SKM-1 treated with dmso at 0.1 percent for 144 hours (cell line): ENCODE measurements around the gene MEIS2.

Experiments
- DNase-seq: peaks from one replicate; lab custom pipeline; 2025; ENCODE audit not compliant: unreplicated experiment; lab: John Stamatoyannopoulos, UW

Gene MEIS2

DNA sequence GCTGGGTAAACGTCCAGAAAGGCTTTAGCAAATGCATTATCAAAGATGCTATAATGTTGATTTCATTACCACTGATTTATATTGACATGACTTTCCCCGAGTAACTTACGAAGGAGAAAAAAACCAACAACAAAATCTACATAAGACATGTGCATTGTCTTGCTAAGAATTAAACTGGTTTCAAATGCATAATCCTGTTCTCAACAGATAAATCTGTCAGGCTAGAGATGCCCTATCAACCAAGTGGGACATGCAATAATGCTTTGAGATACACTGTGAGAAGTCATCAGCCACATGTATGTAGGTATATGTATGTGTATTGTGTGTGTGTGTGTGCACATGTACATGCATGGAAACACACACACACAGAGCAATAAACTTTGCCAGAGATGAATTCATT lies 195.6 kb downstream of the MEIS2 start:
- no peak for DNase-seq

DNA sequence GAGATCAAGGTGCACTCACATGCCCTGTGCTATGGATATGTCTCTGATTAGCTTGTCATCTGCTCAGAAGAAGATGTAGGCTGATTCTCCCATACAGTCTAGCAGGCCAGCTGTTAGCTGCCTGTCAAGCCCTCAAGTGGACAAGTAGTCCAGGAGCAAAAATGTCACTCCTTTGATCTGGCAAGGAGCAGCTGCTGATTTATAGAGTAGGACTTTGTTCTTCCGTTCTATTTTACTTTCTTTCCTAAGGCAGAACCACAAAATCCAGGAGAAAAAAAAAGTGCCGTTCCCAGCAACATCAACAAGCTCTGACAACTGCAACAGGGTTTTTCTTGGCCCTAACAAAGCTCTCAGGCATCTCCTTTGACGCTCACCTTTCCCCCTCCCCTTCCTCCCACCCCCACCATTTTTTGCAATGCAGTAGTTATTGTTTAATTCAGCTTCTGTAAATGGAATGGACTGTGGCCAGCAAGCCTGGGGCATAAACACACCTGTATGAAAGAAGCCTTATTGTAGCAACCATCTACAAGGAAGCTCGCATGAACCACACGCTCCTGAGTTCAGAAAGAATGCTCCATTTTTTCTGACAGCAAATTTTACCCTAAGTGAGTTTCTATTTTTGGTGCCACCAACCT lies 196.3 kb downstream of the MEIS2 start:
- DNase-seq: no peak

DNA sequence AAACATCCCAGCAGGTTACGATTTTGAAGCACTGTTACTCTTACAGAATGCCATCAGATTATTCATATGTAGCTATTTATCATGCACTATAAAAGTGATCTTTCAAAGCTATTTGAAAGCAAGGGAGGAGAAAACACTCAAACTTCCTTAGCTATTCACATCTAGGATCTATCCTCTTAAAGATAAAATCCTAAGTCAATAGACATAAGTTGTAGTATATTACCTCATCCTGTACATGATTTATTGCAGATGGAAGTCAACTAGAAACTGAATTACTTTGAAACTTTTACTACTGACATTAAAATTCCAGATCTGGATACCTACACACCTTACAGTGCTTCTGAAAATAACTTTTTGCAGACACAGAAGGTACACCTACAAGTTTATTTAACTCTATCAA lies 197.2 kb downstream of the MEIS2 start:
- DNase-seq: no peak

DNA sequence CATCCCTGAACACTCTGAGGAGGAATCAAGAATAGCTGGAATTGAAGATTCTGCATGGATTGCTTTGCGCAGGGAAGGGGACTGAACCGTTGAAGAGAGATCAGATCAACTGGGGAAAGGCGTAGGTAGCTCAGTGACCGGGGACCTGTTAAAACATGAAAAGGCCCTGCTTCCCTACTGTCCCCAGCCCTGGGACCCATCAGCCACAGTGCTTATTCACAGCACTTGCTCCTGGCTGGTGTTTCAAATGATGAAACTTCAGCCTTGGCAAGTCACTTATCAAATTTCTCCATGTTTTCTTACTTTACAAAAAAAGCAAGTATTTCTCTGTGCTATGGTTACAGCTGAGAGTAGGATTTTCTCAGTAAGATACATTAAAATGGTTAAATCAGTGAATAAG lies 199.3 kb downstream of the MEIS2 start:
- no peak for DNase-seq

DNA sequence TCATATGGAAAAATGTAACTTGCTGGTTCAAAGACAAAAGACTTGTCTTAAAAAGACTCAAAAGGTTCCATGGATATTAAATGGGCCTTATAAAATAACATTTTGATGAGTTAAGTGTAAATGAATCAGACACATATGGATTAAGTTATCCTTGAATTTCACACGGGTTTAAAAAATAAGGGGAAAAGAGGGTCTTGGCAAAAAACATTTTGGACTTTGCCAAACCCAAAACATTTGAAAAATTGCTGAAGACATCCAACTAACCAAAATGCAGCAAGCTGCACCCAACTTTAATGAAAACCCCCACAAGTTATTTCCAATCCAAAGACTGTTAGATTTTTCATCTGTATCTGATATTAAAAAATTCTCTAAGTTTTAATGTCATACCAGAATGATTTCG lies 200.7 kb downstream of the MEIS2 start:
- no peak for DNase-seq

DNA sequence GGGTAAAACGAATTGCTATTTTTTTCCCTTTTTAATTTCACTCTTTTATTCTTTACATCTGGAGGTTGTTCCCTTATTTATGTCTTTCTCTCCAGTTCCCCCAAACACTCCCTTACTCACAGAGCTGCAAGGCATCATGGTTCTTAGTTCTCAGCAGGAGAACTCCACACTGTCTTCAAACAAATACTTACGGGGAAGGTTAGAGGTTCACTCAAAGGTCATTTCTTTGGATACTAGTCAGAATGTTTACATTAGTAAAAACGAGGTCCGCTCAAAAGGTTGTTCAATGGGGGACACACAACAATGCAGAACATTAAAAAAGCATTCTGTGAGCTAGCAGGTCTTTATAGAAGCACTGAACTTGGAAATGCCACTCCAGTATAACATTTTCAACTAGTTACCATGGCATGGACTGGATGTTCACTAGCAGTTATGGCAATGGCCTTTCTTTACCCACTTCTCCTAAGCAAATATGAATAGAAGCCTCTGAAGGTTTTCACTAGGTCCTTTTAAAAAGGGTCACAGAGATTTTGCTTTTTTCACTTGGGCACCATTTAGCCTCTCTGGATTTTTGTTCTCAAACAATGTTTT lies 201.7 kb downstream of the MEIS2 start:
- no peak for DNase-seq

DNA sequence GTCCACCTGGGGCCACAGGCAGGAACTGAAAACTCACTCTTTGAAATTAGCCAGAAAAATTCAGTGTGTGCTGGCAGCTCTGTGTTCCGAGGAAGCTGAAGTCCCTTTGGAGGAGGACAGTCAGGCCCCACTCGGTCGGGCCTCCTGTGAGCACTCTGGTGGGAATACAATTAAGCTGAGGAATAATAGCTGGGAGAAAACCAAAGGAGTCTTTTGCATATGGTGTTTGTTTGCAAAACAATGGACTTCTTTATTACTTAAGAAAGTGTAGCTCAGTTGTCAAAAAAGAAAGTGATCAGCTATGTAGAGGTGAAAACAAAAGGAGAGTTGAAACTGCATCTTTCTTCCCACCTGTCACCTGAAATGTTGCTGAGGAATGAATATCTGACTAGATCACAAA lies 202.5 kb downstream of the MEIS2 start:
- DNase-seq: no peak

DNA sequence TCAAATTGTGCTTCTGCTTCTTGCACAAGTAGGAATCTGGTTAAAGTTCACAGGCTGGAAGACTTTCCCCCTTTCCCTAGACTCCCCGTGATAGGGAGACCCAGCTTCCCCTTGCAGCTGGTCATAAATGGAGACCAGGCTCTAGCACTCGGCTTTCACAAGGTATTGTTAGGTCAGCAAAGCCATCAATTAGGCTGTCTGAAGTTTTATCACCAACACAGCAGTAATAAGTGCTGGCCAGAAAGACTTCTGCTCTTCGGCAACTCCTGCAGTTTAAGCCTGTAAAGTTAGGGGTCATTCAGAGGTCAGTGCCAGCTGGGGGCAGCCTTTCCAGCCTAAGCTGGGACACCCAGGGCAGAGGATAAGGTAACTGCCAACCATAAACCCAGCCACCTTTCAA lies 203.4 kb downstream of the MEIS2 start:
- no peak for DNase-seq

DNA sequence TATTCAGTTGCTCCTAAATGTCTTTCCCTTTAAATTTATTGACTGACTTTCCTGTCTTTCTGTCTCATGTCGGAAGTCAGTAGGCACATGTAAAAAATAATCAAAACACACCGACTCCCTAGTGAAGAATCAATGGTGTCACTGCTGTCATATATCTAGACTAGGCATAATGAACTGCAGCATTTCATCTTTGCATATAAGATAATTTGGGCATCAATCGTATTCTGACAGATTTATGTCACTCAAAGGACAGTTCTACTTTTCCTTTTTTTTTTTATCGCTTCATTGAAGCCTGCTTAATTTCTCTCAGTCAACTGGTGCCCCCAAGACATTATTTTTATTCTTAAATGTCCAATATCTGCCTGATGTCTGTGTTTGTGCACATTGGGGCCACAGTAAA lies 206.3 kb downstream of the MEIS2 start:
- DNase-seq: no peak

DNA sequence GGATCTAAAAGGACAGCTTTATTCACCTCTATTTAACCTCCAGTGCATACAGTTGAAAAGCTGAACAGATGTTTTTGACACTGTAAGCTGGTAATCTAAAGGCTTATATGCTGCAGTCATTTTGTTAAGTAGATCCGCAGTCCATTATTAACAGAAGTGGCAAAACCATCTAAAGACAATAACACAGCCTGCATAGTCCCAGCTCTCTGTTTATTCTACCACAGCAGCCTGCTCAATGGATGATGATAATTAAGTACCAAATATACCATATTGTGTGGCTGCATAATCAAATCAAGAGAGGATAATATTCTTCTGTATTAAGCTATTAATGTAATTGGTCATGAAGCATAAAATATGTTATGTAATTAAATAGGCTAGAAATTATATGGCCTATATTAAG lies 207.1 kb downstream of the MEIS2 start:
- DNase-seq: no peak

DNA sequence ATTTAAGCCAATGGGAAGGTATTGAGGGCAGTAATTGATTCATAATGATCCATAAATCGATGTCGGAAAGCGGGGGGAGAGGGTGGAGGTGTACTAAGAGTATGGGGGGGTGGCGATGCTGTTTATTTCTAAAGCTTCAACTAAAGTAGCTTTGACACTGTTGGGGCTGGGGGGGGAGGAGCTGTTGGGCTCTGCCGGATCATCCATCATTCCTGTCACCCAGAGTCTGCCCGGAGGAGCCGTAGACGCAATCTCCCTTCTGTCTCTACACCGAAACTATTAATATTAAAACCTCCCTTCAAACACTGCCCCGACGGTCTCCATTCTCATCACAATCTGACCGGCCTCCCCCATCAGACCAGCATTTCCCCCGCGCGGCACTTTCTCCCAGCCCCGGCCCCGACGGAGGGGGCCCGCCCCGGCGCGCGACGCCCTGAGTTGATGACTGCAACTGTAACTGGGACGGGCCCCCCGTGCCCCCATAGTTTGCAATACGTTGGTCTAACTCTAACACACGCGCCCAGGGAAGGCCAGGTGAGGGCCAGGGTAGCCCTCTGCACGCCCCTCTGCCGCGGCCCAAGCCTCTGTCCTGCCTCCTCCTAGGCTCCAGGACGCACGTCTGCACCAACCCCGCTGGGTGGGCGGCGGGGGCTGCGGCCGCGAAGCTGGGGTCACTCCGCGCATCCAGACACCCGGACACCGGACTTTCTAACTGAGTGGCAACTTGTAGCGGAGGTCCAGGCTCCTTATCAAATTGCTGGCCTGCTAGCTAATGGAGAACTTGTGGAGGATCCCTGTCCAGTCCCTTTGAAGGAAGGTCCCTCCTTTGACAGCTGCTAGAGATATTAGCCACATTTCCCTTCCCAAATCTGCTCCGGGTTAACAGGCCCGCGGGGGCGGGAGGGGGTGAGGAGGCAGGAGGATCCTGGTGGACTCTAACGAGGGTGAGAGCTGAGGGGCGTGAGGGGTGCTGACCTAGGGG lies 212.0 kb downstream of the MEIS2 start:
- no peak for DNase-seq

DNA sequence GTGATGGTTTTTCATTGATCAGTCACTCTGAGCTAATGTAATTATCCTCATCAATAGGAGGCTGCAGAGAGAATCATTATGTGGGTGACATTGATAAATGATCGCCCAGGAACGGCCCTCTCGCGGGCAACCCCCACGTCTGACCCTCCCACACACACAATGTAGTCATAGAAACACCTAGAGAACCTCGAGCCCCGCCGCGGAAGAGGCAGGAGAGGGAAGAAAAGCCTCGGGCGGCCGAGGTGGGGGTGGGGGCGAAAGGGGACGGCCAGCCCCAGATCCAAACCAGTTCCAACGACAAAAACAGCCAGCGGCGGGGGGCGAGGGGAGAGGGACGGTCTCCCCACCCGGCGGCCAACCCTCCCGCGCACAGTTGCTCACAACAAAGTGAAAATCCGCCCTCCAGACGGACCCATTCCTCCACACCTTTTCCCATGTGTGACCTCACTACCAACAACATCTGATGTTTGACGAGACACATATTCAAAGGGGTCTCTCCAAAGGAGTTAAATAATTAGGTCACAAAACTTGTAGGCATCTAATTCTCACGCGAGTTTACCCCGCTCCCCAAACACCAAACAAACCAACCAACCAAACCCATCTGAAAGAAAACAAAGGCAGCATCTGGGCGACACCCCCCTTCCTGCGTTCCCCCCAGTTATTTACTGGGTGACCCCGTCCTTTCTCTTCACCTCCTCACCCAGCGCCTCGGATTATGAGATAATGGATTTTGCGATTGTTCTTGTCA lies 213.0 kb downstream of the MEIS2 start:
- no peak for DNase-seq

DNA sequence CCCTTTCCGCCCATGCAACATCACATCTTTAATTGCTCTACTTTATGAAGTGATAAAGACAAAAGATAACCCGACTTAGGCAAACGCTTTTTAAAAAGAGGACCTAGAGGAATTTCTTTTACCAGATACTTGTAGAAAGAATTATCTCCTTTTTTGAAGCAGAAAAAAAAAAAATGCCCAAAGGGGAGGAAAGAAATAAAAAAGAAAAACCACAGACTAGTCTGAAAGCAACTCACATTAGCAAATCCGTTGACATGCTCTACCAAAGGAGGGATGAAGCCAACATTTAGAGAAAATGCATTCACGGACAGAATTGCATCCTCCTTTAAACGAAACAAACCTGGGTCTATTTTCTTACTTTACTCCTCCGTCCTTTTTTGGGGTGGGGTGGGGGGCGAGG lies 213.6 kb downstream of the MEIS2 start:
- no peak for DNase-seq

DNA sequence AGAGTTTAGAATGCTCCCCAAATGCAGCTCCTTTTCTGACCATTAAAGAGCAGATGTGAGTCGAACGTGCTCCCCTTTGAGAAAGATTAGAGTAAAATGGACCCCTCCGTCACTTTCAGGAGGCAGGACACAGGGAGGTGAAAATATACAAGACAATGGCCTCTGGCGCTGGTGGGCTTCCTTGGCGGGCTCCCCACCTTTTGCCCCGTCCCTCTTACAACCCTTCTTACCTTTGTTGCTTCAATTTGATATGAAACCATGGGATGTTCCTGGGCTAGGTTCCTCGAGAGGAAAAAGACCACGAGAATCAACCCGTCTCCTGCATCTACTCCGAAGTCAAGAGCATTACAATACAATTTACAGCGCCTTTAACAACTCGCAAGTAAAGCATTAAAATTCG lies 214.2 kb downstream of the MEIS2 start:
- no peak for DNase-seq

DNA sequence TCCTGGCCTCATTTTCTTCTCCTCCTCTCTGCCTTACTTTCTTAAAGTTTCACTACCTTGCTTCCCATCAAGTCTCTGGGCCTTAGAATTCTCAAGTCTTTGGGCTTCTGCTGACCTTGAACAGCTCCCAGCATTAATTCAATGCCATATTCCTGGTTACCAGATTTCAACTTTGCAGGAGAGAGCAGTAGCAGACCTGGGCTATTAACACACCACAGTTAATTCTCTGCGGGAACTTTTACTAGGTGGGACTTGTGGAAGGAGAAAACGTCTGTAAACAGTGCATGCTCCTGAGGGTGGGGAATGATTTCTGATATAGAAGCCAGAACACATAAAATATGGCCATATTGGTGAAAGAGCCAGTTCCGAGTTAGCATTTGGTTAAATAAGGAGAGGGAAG lies 214.6 kb downstream of the MEIS2 start:
- DNase-seq: no peak

DNA sequence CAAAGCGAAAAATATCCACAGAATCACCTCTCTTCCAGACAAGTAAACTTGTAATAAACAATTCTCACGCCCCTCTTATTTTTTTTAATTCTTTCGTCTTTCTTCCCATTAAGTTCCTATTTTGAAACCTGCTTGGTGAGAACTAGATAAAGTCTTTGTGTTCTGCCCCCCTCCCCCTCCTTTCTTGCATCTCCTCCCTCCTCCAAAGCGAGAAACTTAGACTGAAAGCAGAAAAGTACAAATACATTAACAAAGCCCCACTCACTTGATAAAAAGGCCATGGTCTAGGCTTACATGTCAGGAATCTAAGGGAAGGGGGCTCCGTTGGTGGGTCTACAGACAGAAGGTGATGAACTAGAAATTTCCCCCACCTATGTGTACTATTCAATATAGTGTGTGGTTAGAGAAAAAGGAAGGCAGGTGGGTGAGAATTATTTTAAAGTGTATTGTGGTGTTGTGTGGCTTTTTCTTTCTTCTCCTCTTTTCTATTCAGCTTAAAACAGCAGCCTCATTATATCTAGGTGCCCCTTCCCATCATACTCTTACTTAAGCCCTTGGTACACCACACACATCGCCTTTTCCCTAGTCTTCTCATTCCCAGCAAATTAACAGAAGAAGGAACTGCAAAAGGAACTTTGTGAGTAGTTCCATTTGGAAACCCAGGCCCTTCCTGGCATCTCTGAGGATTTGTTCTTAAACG lies 215.3 kb downstream of the MEIS2 start:
- DNase-seq: no peak

DNA sequence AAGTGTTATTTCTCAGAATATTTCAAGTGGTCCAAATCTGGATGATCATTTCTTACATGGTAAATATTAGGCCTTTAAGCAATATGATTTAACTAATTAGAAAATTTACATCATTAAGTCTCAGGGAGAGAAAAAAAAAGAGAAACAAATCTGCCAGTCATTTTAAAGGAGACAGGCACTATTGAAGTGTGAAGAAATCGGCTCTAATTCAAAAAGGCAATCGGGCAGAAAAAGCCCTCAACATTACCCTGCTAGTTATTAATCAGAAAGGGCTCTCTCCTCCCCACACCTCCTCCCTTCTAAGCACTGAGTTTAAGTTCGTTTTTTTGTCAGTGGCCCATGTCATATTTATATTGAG lies 215.9 kb downstream of the MEIS2 start:
- DNase-seq: no peak

DNA sequence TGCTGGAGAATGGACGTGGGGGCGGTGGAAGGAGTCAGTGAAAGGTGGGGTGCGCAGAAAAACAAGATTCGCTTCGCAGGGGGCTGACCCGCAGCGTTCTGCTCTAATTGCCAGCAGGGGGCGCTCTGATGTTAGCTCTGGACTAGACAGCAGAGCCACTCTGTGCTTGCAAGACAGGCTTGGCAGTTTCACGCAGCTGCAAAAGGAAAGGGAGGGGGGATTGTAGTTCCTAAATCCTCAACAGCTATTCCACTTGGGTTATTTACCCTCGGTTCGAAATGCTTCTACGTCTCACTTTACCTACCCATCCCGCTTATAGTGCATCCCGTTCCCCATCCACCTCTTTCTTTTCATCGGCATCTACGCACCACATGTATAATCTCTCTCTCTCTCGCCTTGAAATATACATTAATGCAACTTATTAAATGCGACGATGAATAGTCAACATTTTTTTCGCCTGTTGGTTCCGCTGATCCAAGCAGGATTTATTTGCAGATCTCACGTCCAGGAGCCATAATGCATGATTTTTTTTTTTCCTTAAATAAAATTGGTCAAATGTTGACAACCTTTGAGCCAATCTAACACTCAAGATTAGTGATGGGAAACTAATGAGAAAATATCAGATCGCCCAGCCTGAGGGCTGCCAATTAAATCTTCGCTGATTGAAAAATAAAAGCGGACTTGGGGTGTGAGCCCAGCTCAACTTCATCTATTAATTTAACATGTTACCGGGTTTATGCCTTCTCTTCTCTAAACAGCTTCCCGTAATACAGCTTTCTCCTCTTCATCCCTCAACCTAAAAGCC lies 216.4 kb downstream of the MEIS2 start:
- DNase-seq: peak; percentile 77

DNA sequence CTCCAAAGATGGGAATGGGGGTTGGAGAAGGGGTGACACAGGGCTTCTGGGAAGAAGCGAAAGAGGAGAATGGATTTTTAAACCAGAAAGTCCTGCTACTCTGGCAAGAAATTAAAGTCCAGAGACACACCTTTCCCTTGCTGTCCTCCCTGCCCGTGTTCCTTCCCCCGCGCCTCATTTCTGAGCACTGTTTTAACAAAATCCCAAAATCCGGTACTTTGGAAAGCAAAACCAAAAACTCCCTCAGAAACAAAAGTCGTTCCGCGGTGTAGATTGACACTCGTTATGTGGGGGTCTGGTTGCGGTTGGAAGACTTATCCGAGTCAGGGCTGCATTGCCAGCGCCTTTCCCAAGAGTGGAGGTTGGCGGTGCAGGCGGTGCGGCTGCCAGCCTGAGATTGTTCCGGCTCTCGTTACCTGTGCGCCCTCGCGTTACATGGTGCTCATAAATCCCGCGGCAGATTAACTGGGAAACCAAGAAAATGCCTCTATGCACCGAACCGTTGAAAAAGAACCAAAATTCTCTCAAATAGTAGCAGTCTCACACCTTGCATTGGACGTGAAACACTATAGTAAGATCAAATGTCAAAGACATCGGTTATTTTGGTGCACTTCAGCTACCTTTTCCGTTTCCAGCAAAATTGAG lies 217.7 kb downstream of the MEIS2 start:
- DNase-seq: no peak

DNA sequence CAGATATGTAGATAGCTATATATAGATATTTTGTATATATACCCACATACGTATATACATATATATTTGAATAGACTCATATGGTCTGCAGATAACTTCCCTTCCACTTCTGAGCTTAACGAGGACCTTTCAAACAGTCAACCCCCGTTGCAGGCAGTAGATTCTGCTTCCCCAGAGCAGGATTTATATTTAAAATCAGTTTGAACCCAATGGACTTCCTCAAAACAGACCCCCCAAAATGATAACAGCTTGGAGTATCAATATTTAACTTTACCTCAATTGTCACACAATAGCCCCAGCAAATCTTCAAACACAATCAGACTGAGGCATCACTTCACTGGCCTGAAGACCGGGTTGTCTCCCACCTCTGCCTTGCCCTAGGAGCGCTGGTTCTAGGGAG lies 218.3 kb downstream of the MEIS2 start:
- DNase-seq: no peak
